H1 (cell line): Measurements from ENCODE around the gene TJP2. TPM values are rescaled to one million over a fixed set of nuclear protein-coding genes. Genes with fewer than 3 reads are reported as not detected.

Experiments used
- CTCF ChIA-PET: fragments of 300-600 bp; sonication (Branson Sonifier 250); formaldehyde crosslinking; loops from one replicate; lab custom pipeline; 2021; ENCODE audit not compliant: partially characterized antibody; lab: Charles Lee
- POLR2A ChIA-PET: fragments of 300-600 bp; sonication (Branson Sonifier 250); formaldehyde crosslinking; loops from one replicate; lab custom pipeline; 2021; ENCODE audit warnings: inconsistent platforms; ENCODE audit not compliant: partially characterized antibody; lab: Charles Lee
- DNase-seq, 2 experiments: peaks; one replicate each; pipeline versions ENCODE4 v3.0.0 to v3.0.0-alpha.2; 2010 to 2022; ENCODE audit warnings: low spot score in 2 of 2, low read depth in 1 of 2, mixed read lengths in 1 of 2
- FAIRE-seq: peaks from 2 replicates; lab custom pipeline; 2011; peaks lifted over from hg19 to GRCh38; lab: Jason Lieb, UNC
- H2AFZ ChIP-seq: 2 replicates; pipeline ENCODE4 v1.8.1; 2012; ENCODE audit warnings: low read length, inconsistent platforms
- H2AK5ac ChIP-seq: 2 replicates; pipeline ENCODE4 v1.6.1; 2013; ENCODE audit warnings: low read depth, low read length
- H2BK120ac ChIP-seq: replicated peaks from 2 replicates; pipeline ENCODE3; 2013; ENCODE audit warnings: low read depth, low read length, inconsistent platforms
- H2BK12ac ChIP-seq: 2 replicates; pipeline ENCODE4 v1.6.1; 2013; ENCODE audit warnings: low read depth, low read length
- H2BK15ac ChIP-seq: 2 replicates; pipeline ENCODE4 v1.6.1; 2013; ENCODE audit warnings: low read length
- H2BK20ac ChIP-seq: 2 replicates; pipeline ENCODE4 v1.6.1; 2013; ENCODE audit warnings: low read length
- H2BK5ac ChIP-seq: 2 replicates; pipeline ENCODE4 v1.6.1; 2013; ENCODE audit warnings: low read depth, low read length
- H3K14ac ChIP-seq: 2 replicates; pipeline ENCODE4 v1.6.1; 2013; ENCODE audit warnings: inconsistent platforms; ENCODE audit not compliant: insufficient read length
- H3K18ac ChIP-seq: 2 replicates; pipeline ENCODE4 v1.6.1; 2013; ENCODE audit warnings: low read length; ENCODE audit errors: extremely low read depth
- H3K23ac ChIP-seq: 2 replicates; pipeline ENCODE4 v1.6.1; 2013; ENCODE audit warnings: inconsistent platforms; ENCODE audit not compliant: insufficient read length
- H3K23me2 ChIP-seq: 2 replicates; pipeline ENCODE4 v1.6.1; 2013; ENCODE audit warnings: low read depth, low read length
- H3K27ac ChIP-seq: 2 replicates; pipeline ENCODE4 v1.6.1; 2011; ENCODE audit warnings: low read depth, low read length, inconsistent platforms
- H3K27me3 ChIP-seq, 4 experiments: replicated peaks in 1 of 4; 1 replicate in 1 of 4; 2 replicates in 3 of 4; pipeline versions ENCODE4 v1.6.1 to v1.8.1; 2011 to 2013; ENCODE audit warnings: low read length in 3 of 4, mild to moderate bottlenecking in 3 of 4, inconsistent platforms in 2 of 4, mixed read lengths in 2 of 4, moderate library complexity in 1 of 4; ENCODE audit not compliant: control insufficient read depth in 3 of 4, insufficient read depth in 3 of 4; ENCODE audit errors: extremely low read depth in 1 of 4
- H3K36me3 ChIP-seq, 4 experiments: 2 replicates each; pipeline versions ENCODE4 v1.6.1 to v1.8.1; 2011 to 2013; ENCODE audit warnings: mild to moderate bottlenecking in 4 of 4, low read length in 3 of 4, moderate library complexity in 2 of 4, control low read depth in 1 of 4, inconsistent platforms in 1 of 4; ENCODE audit not compliant: insufficient read depth in 4 of 4, control insufficient read depth in 2 of 4
- H3K4ac ChIP-seq: replicated peaks from 2 replicates; pipeline ENCODE3; 2013; ENCODE audit warnings: low read length, low read depth, mixed read lengths, inconsistent platforms; ENCODE audit not compliant: insufficient read length
- H3K4me1 ChIP-seq, 4 experiments: replicated peaks in 1 of 4; 1 replicate in 1 of 4; 2 replicates in 3 of 4; pipeline versions ENCODE4 v1.6.1 to v1.8.1; 2011 to 2013; ENCODE audit warnings: low read length in 3 of 4, inconsistent platforms in 2 of 4, mixed read lengths in 1 of 4; ENCODE audit not compliant: insufficient read depth in 4 of 4, control insufficient read depth in 3 of 4
- H3K4me2 ChIP-seq, 2 experiments: 2 replicates each; pipeline versions ENCODE4 v1.6.1 to v1.8.1; 2011 to 2013; ENCODE audit warnings: low read depth in 2 of 2, low read length in 2 of 2, control low read depth in 1 of 2, inconsistent platforms in 1 of 2, mild to moderate bottlenecking in 1 of 2; ENCODE audit not compliant: insufficient read depth in 1 of 2
- H3K4me3 ChIP-seq, 4 experiments: fragments of 200-600, 300-600 bp in 1 of 4; sonication (generic), shearing (Covaris generic), sonication (Bioruptor Twin) in 1 of 4; 2 replicates each; pipeline versions ENCODE4 v1.5.1 to v1.8.1; 2011 to 2016; ENCODE audit warnings: low read length in 4 of 4, low read depth in 3 of 4, control low read depth in 2 of 4, inconsistent platforms in 2 of 4, mild to moderate bottlenecking in 2 of 4, mixed read lengths in 1 of 4, moderate library complexity in 1 of 4; ENCODE audit not compliant: insufficient read depth in 2 of 4; ENCODE audit errors: extremely low read depth in 1 of 4
- H3K56ac ChIP-seq: replicated peaks from 2 replicates; pipeline ENCODE3; 2013; ENCODE audit warnings: low read depth, mild to moderate bottlenecking, mixed read lengths, low read length, inconsistent platforms; ENCODE audit not compliant: insufficient read length
- H3K79me1 ChIP-seq: 2 replicates; pipeline ENCODE4 v1.6.1; 2013; ENCODE audit warnings: low read depth, low read length, control low read depth
- H3K79me2 ChIP-seq, 2 experiments: 2 replicates each; pipeline versions ENCODE4 v1.6.1 to v1.8.1; 2012 to 2013; ENCODE audit warnings: low read length in 2 of 2, mild to moderate bottlenecking in 2 of 2, inconsistent platforms in 1 of 2; ENCODE audit not compliant: insufficient read depth in 2 of 2, control insufficient read depth in 1 of 2
- H3K9ac ChIP-seq, 4 experiments: replicated peaks in 1 of 4; 1 replicate in 1 of 4; 2 replicates in 3 of 4; pipeline versions ENCODE4 v1.6.1 to v1.8.1; 2011 to 2013; ENCODE audit warnings: low read depth in 3 of 4, low read length in 3 of 4, control low read depth in 2 of 4, mild to moderate bottlenecking in 2 of 4, moderate library complexity in 2 of 4, inconsistent platforms in 1 of 4; ENCODE audit errors: extremely low read depth in 1 of 4
- H3K9me3 ChIP-seq, 2 experiments: 2 replicates each; pipeline versions ENCODE4 v1.6.1 to v1.8.1; 2012 to 2013; ENCODE audit warnings: mild to moderate bottlenecking in 2 of 2, moderate library complexity in 2 of 2, control low read depth in 1 of 2, inconsistent platforms in 1 of 2, low read depth in 1 of 2, low read length in 1 of 2, mixed read lengths in 1 of 2; ENCODE audit not compliant: insufficient read depth in 2 of 2
- H4K20me1 ChIP-seq, 2 experiments: replicated peaks in 1 of 2; 2 replicates each; pipeline versions ENCODE3 to v1.8.1; 2011 to 2013; ENCODE audit warnings: inconsistent platforms in 2 of 2, low read length in 2 of 2, mild to moderate bottlenecking in 1 of 2; ENCODE audit not compliant: insufficient read depth in 2 of 2, control insufficient read depth in 1 of 2
- H4K5ac ChIP-seq: 2 replicates; pipeline ENCODE4 v1.6.1; 2013; ENCODE audit warnings: low read length, low read depth, mixed read lengths, inconsistent platforms; ENCODE audit not compliant: insufficient read length
- H4K8ac ChIP-seq: 2 replicates; pipeline ENCODE4 v1.8.0; 2013; ENCODE audit warnings: mild to moderate bottlenecking, moderate library complexity, low read length, inconsistent platforms; ENCODE audit not compliant: insufficient read depth; ENCODE audit errors: extremely low read depth
- H4K91ac ChIP-seq: replicated peaks from 2 replicates; pipeline ENCODE3; 2013; ENCODE audit warnings: low read length, mixed read lengths, inconsistent platforms; ENCODE audit not compliant: insufficient read length
- ATF3 ChIP-seq: IDR thresholded peaks from 2 replicates; pipeline ENCODE4 v1.6.1; 2011; ENCODE audit warnings: low read depth, mild to moderate bottlenecking, low read length; ENCODE audit not compliant: insufficient read depth
- CBX8 ChIP-seq: fragments of 300-800, 300-1000 bp; sonication (generic); IDR thresholded peaks from 2 replicates; pipeline ENCODE4 v1.7.1; 2016; ENCODE audit warnings: low read depth, low read length, borderline replicate concordance
- EZH2 ChIP-seq: fragments of 200-600 bp; sonication (generic); IDR thresholded peaks from 2 replicates; pipeline ENCODE4 v1.7.1; 2012; ENCODE audit warnings: low read depth, mild to moderate bottlenecking, moderate library complexity, low read length, inconsistent platforms; ENCODE audit not compliant: severe bottlenecking
- JUND ChIP-seq: IDR thresholded peaks from 2 replicates; pipeline ENCODE4 v1.6.1; 2011; ENCODE audit warnings: mild to moderate bottlenecking, improper control_type of control experiment, low read length
- KDM1A ChIP-seq: fragments of 200-600, 300-600 bp; sonication (generic); IDR thresholded peaks from 2 replicates; pipeline ENCODE4 v1.7.1; 2016; ENCODE audit warnings: mild to moderate bottlenecking, low read length, borderline replicate concordance
- KDM5A ChIP-seq: fragments of 200-600 bp; IDR thresholded peaks from 2 replicates; pipeline ENCODE4 v1.7.1; 2012; ENCODE audit warnings: mild to moderate bottlenecking, low read length, inconsistent platforms, mixed read lengths
- NRF1 ChIP-seq: IDR thresholded peaks from 2 replicates; pipeline ENCODE4 v1.6.1; 2011; ENCODE audit warnings: mild to moderate bottlenecking, low read depth, low read length, improper control_type of control experiment
- PHF8 ChIP-seq: fragments of 200-600 bp; sonication (generic); conservative IDR thresholded peaks from 2 replicates; pipeline ENCODE4 v1.7.1; 2012; ENCODE audit warnings: low read depth, mild to moderate bottlenecking, inconsistent platforms, low read length, moderate library complexity
- RFX5 ChIP-seq: IDR thresholded peaks from 2 replicates; pipeline ENCODE4 v1.6.1; 2011; ENCODE audit warnings: low read depth, low read length, improper control_type of control experiment, borderline replicate concordance
- TCF12 ChIP-seq: IDR thresholded peaks from 2 replicates; pipeline ENCODE4 v1.6.1; 2011; ENCODE audit warnings: low read depth, mild to moderate bottlenecking, low read length
- WGBS, 2 experiments: shearing (Covaris generic) in 1 of 2; methylation state at CpG; one replicate each; pipeline versions ENCODE4 v1.1.6 to v1.1.7; 2013 to 2015; ENCODE audit warnings: low lambda C conversion rate in 2 of 2, mixed read lengths in 2 of 2, inconsistent platforms in 1 of 2, low coverage in 1 of 2, missing lambda C conversion rate in 1 of 2; ENCODE audit not compliant: insufficient replicate concordance in 2 of 2, insufficient coverage in 1 of 2, insufficient read length in 1 of 2; ENCODE audit errors: extremely low coverage in 1 of 2, missing lambda C conversion rate in 1 of 2; 5-methylcytosine and 5-hydroxymethylcytosine counted together
- polyA plus RNA-seq, 7 experiments: library from polyadenylated mRNA; depleted of rRNA in 3 of 7; stranded (reverse) in 5 of 7; unstranded in 2 of 7; fragments of >200 nt in 5 of 7; fragments of 200-250 nt in 2 of 7; gene quantifications; 1 replicate in 5 of 7; 2 replicates in 1 of 7; 4 replicates in 1 of 7; pipeline versions ENCODE4 v1.2.1 to v1.2.3, GENCODE V29; 2011 to 2013; ENCODE audit warnings: missing spikeins in 2 of 7, mixed read lengths in 2 of 7
- total RNA-seq: library from RNA; stranded (reverse); fragmentation: NEBNext Ultra II Directional; extraction: Animal tissue kit (Norgen Biotek cat#: 25700); gene quantifications from 2 replicates; pipeline ENCODE4 v1.2.1, GENCODE V29; 2021
- TF ChIP-seq, protein P1 (sequence below): IDR thresholded peaks from 2 replicates; pipeline ENCODE4 v1.6.1; 2012; ENCODE audit warnings: inconsistent platforms
- TF ChIP-seq, protein P2 (sequence below): IDR thresholded peaks from 2 replicates; pipeline ENCODE4 v1.6.1; 2011; ENCODE audit warnings: low read length, improper control_type of control experiment

Gene TJP2
- total and polyA plus RNA-seq, 2 of the 8 experiments (the other 6 are each of a cell fraction or from before 2014, with no cell fraction given), result 54.9 to 137 TPM

GRCh38 chr9:69195668-69196067 is 21.6 kb downstream of the TJP2 start:
- peaks cover 9% of the 10 kb centered on the region for H3K79me1 ChIP-seq
- FAIRE-seq, result no peak
- H3K56ac ChIP-seq, result no peak overlapping the region
- H2AK5ac ChIP-seq, result no peak overlapping the region
- POLR2A ChIA-PET, result interaction anchor here (0.7 kb wide), 1 partner anchor 13 kb away, joined by 3 read pairs; no protein-coding TSS in a partner anchor
- H3K23ac ChIP-seq, result no peak overlapping the region
- H2BK5ac ChIP-seq, result no peak overlapping the region
- H3K36me3 ChIP-seq, result no peaks in the 10 kb centered on the region
- no peak overlapping the region for H2BK15ac ChIP-seq
- H3K4me2 ChIP-seq, result no peak overlapping the region
- no peak for DNase-seq
- no peak overlapping the region for H3K4ac ChIP-seq
- no peak overlapping the region for H3K14ac ChIP-seq
- H3K79me2 ChIP-seq, result peaks cover 0 to 87% of the 10 kb centered on the region in 2 experiments; a peak in 3 of 4 replicates
- no peak overlapping the region for H4K8ac ChIP-seq
- no peak overlapping the region for H2BK20ac ChIP-seq
- CTCF ChIA-PET, result interaction anchor here (0.5 to 6.7 kb wide), 13 partner anchors 9 to 160 kb away, joined by 3 to 100 read pairs (median 4); partner anchors contain the start of gene FXN
- H3K4me1 ChIP-seq, result peaks cover 0 to 24% (median 10%) of the 10 kb centered on the region in 4 experiments; a peak in 6 of 7 replicates
- 0 out of 2 replicates have a peak overlapping the region, but pooled peaks have one; percentile 7 for H3K27ac ChIP-seq
- H4K5ac ChIP-seq, result no peak overlapping the region
- H2BK12ac ChIP-seq, result no peak overlapping the region
- no peak overlapping the region for H3K9ac ChIP-seq
- H3K27me3 ChIP-seq, result no peaks in the 10 kb centered on the region
- H2BK120ac ChIP-seq, result no peak overlapping the region
- no peak overlapping the region for H3K4me3 ChIP-seq
- H3K9me3 ChIP-seq, result no peaks in the 10 kb centered on the region
- no peak overlapping the region for H4K91ac ChIP-seq
- WGBS, 2 experiments, result 58% methylated on average over 3 of the region's 3 CpGs; no CpG with 5 or more reads in 1 of the 2 experiments
- H2AFZ ChIP-seq, result no peak overlapping the region
- peaks cover 6 to 11% of the 10 kb centered on the region in 2 experiments for H4K20me1 ChIP-seq
- H3K18ac ChIP-seq, result no peak overlapping the region
- H3K23me2 ChIP-seq, result no peaks in the 10 kb centered on the region
- TF ChIP-seq NRF1 (no peak), EZH2 (no peak), RFX5 (no peak), PHF8 (no peak), ATF3 (no peak), TCF12 (no peak), JUND (no peak), KDM1A (no peak), KDM5A (no peak), CBX8 (no peak)
- TF ChIP-seq, protein P1, sequence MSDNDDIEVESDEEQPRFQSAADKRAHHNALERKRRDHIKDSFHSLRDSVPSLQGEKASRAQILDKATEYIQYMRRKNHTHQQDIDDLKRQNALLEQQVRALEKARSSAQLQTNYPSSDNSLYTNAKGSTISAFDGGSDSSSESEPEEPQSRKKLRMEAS, result no peak
- TF ChIP-seq, protein P2, sequence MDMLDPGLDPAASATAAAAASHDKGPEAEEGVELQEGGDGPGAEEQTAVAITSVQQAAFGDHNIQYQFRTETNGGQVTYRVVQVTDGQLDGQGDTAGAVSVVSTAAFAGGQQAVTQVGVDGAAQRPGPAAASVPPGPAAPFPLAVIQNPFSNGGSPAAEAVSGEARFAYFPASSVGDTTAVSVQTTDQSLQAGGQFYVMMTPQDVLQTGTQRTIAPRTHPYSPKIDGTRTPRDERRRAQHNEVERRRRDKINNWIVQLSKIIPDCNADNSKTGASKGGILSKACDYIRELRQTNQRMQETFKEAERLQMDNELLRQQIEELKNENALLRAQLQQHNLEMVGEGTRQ, result no peak
